Ishikawa (cell line): ENCODE results near the gene SPAG8.

Source experiments
- CEBPB ChIP-seq: IDR thresholded peaks from 2 replicates; pipeline ENCODE4 v1.6.1; 2012
- CREB1 ChIP-seq: IDR thresholded peaks from 2 replicates; pipeline ENCODE4 v1.6.1; 2012; ENCODE audit warnings: low read depth
- EGR1 ChIP-seq: IDR thresholded peaks from 2 replicates; pipeline ENCODE4 v1.6.1; 2012
- EP300 ChIP-seq: IDR thresholded peaks from 2 replicates; pipeline ENCODE4 v1.6.1; 2012; ENCODE audit warnings: borderline replicate concordance
- FOXM1 ChIP-seq: IDR thresholded peaks from 2 replicates; pipeline ENCODE4 v1.6.1; 2012; ENCODE audit warnings: low read depth, borderline replicate concordance
- MAX ChIP-seq: IDR thresholded peaks from 2 replicates; pipeline ENCODE4 v1.6.1; 2012
- NFIC ChIP-seq: IDR thresholded peaks from 2 replicates; pipeline ENCODE4 v1.6.1; 2012
- RAD21 ChIP-seq: IDR thresholded peaks from 2 replicates; pipeline ENCODE4 v1.6.1; 2012; ENCODE audit warnings: low read depth
- REST ChIP-seq: IDR thresholded peaks from 2 replicates; pipeline ENCODE4 v1.6.1; 2012; ENCODE audit warnings: low read depth, mild to moderate bottlenecking
- TAF1 ChIP-seq: IDR thresholded peaks from 2 replicates; pipeline ENCODE4 v1.6.1; 2012; ENCODE audit warnings: low read depth, mild to moderate bottlenecking
- TCF12 ChIP-seq: IDR thresholded peaks from 2 replicates; pipeline ENCODE4 v1.6.1; 2012; ENCODE audit warnings: low read depth
- TEAD4 ChIP-seq: IDR thresholded peaks from 2 replicates; pipeline ENCODE4 v1.6.1; 2012
- USF1 ChIP-seq: IDR thresholded peaks from 2 replicates; pipeline ENCODE4 v1.6.1; 2012
- YY1 ChIP-seq: IDR thresholded peaks from 2 replicates; pipeline ENCODE4 v1.6.1; 2012; ENCODE audit warnings: low read depth
- ZBTB7A ChIP-seq: IDR thresholded peaks from 2 replicates; pipeline ENCODE4 v1.6.1; 2012; ENCODE audit warnings: low read depth

The SPAG8 gene

DNA sequence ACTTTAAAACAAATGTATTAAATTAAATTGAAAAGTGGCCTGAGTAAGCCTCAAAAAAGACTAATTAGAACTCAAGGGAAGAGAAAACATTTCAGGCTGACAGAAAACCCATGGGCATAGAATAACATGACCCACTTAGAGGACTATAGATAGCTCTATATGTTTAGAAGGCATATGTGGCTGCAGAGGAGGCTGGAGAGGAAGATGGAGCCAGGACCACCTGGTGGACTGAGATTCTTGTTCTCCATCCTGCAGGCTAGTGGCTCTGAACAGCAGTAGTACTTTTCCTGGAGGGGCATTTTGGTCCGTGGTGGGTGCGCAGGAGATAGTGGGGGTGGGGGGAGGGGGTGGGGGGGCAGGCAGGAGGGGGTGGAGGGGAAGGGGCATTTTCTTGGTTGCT lies 31.0 kb downstream of the SPAG8 start:
- TF ChIP-seq RAD21 (no peak), EP300 (no peak), ZBTB7A (no peak), EGR1 (no peak), TCF12 (no peak), REST (no peak), TAF1 (no peak), TEAD4 (no peak), USF1 (no peak), CREB1 (no peak), NFIC (no peak), FOXM1 (no peak), MAX (no peak), YY1 (no peak), CEBPB (no peak)

DNA sequence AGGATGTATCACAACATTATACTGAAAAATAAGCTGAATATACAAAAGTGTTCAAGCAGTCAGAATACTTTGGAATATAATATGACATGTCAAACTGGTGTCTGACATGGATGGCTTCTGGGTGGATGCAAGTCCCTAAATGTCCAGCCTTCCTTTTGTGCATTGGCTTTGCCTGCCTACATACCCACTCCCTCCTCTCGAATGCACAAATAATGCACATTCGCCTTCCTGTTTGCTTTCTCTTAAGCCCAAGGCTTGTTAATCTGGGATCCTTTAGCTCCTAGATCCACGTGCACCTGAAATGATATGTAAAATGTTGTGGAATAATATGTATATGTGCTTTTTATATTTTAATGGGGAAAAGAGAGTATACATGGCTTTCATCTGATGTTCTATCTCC lies 33.6 kb downstream of the SPAG8 start:
- TF ChIP-seq CEBPB (no peak), EP300 (no peak), RAD21 (no peak), TEAD4 (no peak), USF1 (no peak), FOXM1 (no peak)

GRCh38 chr9:35776018-35776417 lies 36.0 kb downstream of the SPAG8 start:
- TF ChIP-seq ZBTB7A (no peak), TAF1 (no peak), MAX (peak; percentile 44; the same call in 1 of the 2 replicates), NFIC (peak; percentile 84), USF1 (no peak), CEBPB (no peak), RAD21 (no peak), TEAD4 (peak; percentile 57; the same call in 1 of the 2 replicates), FOXM1 (0 out of 2 replicates have a peak, but pooled peaks have one; percentile 29), EP300 (peak; percentile 62; the same call in 1 of the 2 replicates), TCF12 (peak; percentile 81), EGR1 (no peak), CREB1 (no peak), YY1 (peak; percentile 53; the same call in 1 of the 2 replicates), REST (no peak)

DNA sequence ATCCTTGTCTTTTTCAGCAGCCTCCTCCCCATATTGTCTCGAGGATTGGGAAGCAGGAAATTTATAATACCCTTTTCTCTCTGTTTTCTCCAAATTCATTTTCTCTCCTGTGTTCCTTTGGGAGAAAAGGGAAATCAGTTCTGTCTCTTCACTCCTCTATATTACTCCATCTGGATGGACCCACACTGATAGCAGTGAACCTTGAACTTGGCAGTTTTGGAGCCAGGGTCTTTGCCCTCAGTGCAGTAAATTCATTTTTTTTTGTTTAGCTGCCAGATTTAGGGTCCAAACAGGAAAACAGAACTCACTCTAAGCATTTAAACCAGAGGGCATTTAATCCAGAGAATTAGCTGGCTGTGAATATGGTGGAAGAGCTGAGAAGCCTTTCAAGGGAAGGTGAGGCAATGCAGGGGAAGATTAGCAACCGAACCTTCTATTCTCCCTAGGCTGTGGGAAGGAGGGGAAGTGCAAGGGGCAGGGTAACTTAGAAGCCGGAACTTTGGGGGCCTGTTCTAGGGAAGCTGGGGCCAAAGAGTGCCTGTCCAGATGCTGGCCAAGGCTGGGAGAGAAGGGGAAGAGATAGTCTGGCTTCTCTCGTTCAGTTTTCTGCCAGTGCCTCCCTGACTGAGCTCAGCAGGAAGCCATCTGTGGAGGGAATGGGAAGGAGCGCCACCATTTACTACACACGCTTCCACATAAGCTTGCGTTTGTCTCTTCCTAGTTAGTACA lies 37.0 kb downstream of the SPAG8 start:
- TF ChIP-seq REST (no peak), TCF12 (no peak), RAD21 (no peak), YY1 (no peak), CEBPB (no peak), EGR1 (no peak), USF1 (no peak), NFIC (no peak), TAF1 (no peak), EP300 (no peak), ZBTB7A (no peak), CREB1 (no peak), MAX (no peak), FOXM1 (no peak), TEAD4 (no peak)
